ENCODE measurements around the gene OR9G1.

GRCh38 chr11:56740886-56741285 is 42.0 kb downstream of the OR9G1 start:
- TF ChIP-seq CTCF (IDR thresholded peaks at IDR 0.05) (no peak), EP300 (IDR thresholded peaks at IDR 0.05) (no peak), POLR2A (IDR thresholded peaks at IDR 0.05) (no peak)

Data from tibial nerve (tissue), 4 donors.